GM12878 (cell line): ENCODE results near the gene IGF1R.

ENCODE experiments used
- CTCF ChIP-seq, 3 experiments: IDR thresholded peaks in 2 of 3; conservative IDR thresholded peaks in 1 of 3; 2 replicates each; pipeline ENCODE4 v1.5.1; 2011; ENCODE audit warnings: low read depth in 3 of 3, low read length in 3 of 3, mild to moderate bottlenecking in 3 of 3, control low read depth in 2 of 3, moderate library complexity in 2 of 3, inconsistent platforms in 1 of 3, mixed read lengths in 1 of 3; ENCODE audit not compliant: control insufficient read depth in 2 of 3, insufficient read depth in 1 of 3; ENCODE audit errors: extremely low read depth in 1 of 3
- MTA2 ChIP-seq: fragments of 450-650 bp; IDR thresholded peaks from 2 replicates; pipeline ENCODE4 v1.6.1; 2016; ENCODE audit warnings: low read depth, mild to moderate bottlenecking, moderate library complexity
- NR2F1 ChIP-seq: fragments of 450-650 bp; conservative IDR thresholded peaks from 2 replicates; pipeline ENCODE4 v1.6.1; 2017; ENCODE audit warnings: mild to moderate bottlenecking
- RAD21 ChIP-seq: IDR thresholded peaks from 2 replicates; pipeline ENCODE4 v1.6.1; 2011; ENCODE audit warnings: mild to moderate bottlenecking, low read depth, low read length, moderate library complexity; ENCODE audit not compliant: insufficient read depth
- USF1 ChIP-seq: IDR thresholded peaks from 2 replicates; pipeline ENCODE4 v1.6.1; 2011; ENCODE audit warnings: borderline replicate concordance, low read depth, mild to moderate bottlenecking, moderate library complexity, mixed read lengths, low read length; ENCODE audit not compliant: insufficient read depth; ENCODE audit errors: extremely low read length
- ZBTB33 ChIP-seq: fragments of 450-650 bp; IDR thresholded peaks from 2 replicates; pipeline ENCODE4 v1.6.1; 2017; ENCODE audit warnings: mild to moderate bottlenecking

- TF ChIP-seq RAD21 (no peak), NR2F1 (no peak), CTCF (IDR thresholded peaks at IDR 0.05 in 2 of 3, conservative IDR thresholded peaks at IDR 0.05 in 1 of 3; ENCODE audit: control insufficient read depth in 2 of 3, extremely low read depth in 1 of 3, insufficient read depth in 1 of 3, low read depth in 3 of 3, low read length in 3 of 3) (no peak), USF1 (no peak), ZBTB33 (no peak), MTA2 (no peak)
These were observed 116.0 kb downstream of the IGF1R start for GRCh38 chr15:98764291-98764690.
